ENCODE measurements around the gene MRPL24. TPM values are rescaled to one million over a fixed set of nuclear protein-coding genes. Genes with fewer than 3 reads are reported as not detected.

MRPL24 gene
- total and polyA plus RNA-seq, 9 of the 15 experiments (the other 6 are each of a cell fraction or from before 2014, with no cell fraction given), result 74.3 to 267 (median 113) TPM

- no peak; the same call in 1 of the 2 replicates for TF ChIP-seq EP300 (IDR thresholded peaks at IDR 0.05; ENCODE audit: low read length)
Measured at GRCh38 chr1:156692925-156693847, 47.7 kb downstream of the MRPL24 start (continued).

GRCh38 chr1:156692441-156692924, 48.4 kb downstream of the MRPL24 start:
- H3K36me3 ChIP-seq (ENCODE audit: control insufficient read depth, insufficient read depth, low read length), result no peaks in the 10 kb centered on the region
- 14% methylated on average over 9 of the region's 13 CpGs for WGBS (ENCODE audit: insufficient coverage, low coverage, missing lambda C conversion rate)
- CTCF ChIA-PET (ENCODE audit: low intra/inter-chr PET ratio), result interaction anchor here (1.1 to 6.6 kb wide), 2 partner anchors 13 to 34 kb away, joined by 4 to 143 read pairs; partner anchors contain the start of genes CRABP2, ISG20L2 and METTL25B
- H3K4me2 ChIP-seq (ENCODE audit: insufficient read depth, low read length), result peak overlapping the region; percentile 72
- intact Hi-C loops (cut with micrococcal nuclease), result no loop called here
- peak overlapping the region; percentile 49 to 92; a peak in 3 of 4 replicates for H3K9ac ChIP-seq (ENCODE audit: insufficient read depth in 1 of 2, low read depth in 2 of 2, low read length in 2 of 2)
- peak overlapping the region; percentile 91; the same call in 2 of the 3 replicates for H3K27ac ChIP-seq (ENCODE audit: extremely low read depth, low read depth, low read length)
- peaks cover 49 to 62% of the 10 kb centered on the region in 2 experiments for H3K4me1 ChIP-seq (replicated peaks in 1 of 2; ENCODE audit: control insufficient read depth in 2 of 2, insufficient read depth in 2 of 2, low read length in 2 of 2)
- H3K27me3 ChIP-seq (ENCODE audit: control insufficient read depth in 2 of 2, insufficient read depth in 2 of 2, low read length in 2 of 2), result no peaks in the 10 kb centered on the region
- H2AFZ ChIP-seq (ENCODE audit: low read depth, low read length), result peak overlapping the region; percentile 92
- POLR2A ChIA-PET, result interaction anchor here (0.6 to 5.9 kb wide), 9 partner anchors 8 to 165 kb away, joined by 3 to 60 read pairs (median 3); partner anchors contain the start of genes ISG20L2, METTL25B, MRPL24 and NES
- FAIRE-seq (no peak), ATAC-seq (no peak), DNase-seq (ENCODE audit: extremely low read depth in 1 of 4, low spot score in 3 of 4) (peak in 2 of 4 experiments; percentile 39 to 50)
- no peaks in the 10 kb centered on the region for H4K20me1 ChIP-seq (replicated peaks; ENCODE audit: control insufficient read depth, insufficient read depth, low read length)
- no TSS peak for BruUV-seq (replicated peaks)
- peak overlapping the region; percentile 28 for H3K4me3 ChIP-seq
- in situ Hi-C loops (cut with MboI), result no loop called here
- no peaks in the 10 kb centered on the region for H3K9me1 ChIP-seq (ENCODE audit: control insufficient read depth, insufficient read depth, low read length)
- H3K9me3 ChIP-seq (replicated peaks; ENCODE audit: control insufficient read depth, insufficient read depth, low read depth, low read length), result no peaks in the 10 kb centered on the region
- 0 out of 3 replicates have a peak, but pooled peaks cover 3% of the 10 kb centered on the region for H3K79me2 ChIP-seq (ENCODE audit: control insufficient read depth, insufficient read depth, low read length)
- TF ChIP-seq KLF16 (IDR thresholded peaks at IDR 0.05) (no peak), HDAC2 (IDR thresholded peaks at IDR 0.05) (no peak), E2F1 (CRISPR knock-in tag; IDR thresholded peaks at IDR 0.05) (no peak), RBBP5 (IDR thresholded peaks at IDR 0.05; ENCODE audit: borderline replicate concordance, insufficient read depth, low read length, poor library complexity, severe bottlenecking) (peak; percentile 6), RFX1 (IDR thresholded peaks at IDR 0.05) (no peak), NELFE (IDR thresholded peaks at IDR 0.05; ENCODE audit: insufficient read depth, insufficient read length) (no peak), ZNF511 (CRISPR knock-in tag; IDR thresholded peaks at IDR 0.05) (no peak), SNRNP70 (optimal IDR thresholded peaks at IDR 0.05; ENCODE audit: low read depth, low read length) (no peak), JUNB (CRISPR knock-in tag; conservative IDR thresholded peaks at IDR 0.05) (no peak), ZHX1 (conservative IDR thresholded peaks at IDR 0.05; ENCODE audit: low read length) (no peak), CXXC5 (CRISPR knock-in tag; IDR thresholded peaks at IDR 0.05) (no peak)
